IPS-NIHi7 (cell line): ENCODE data around the gene LAMA2.

Experiments used
- DNase-seq: peaks from one replicate; pipeline ENCODE4 v3.0.0; 2012; ENCODE audit warnings: mixed read lengths; ENCODE audit errors: extremely low spot score

Gene LAMA2

DNA sequence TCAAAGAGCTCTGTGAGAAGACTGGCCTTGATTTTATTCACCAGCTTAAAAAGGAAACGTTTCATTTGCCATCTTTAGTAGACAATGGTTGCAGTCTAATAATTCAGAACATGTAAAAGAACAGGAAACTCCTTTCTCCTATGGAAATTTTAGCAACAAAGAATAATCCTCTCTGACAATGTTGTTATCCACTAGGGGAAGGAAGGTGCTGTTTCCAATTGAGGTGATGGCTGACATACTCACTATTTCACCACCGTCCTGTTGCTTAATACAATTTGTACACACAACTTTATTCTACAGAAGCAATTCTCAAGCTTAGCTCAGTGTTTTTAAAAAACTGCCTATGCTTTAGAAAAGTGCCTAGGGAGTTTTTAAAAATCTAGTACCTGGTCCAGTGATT is 634.4 kb downstream of the LAMA2 start:
- DNase-seq = no peak

DNA sequence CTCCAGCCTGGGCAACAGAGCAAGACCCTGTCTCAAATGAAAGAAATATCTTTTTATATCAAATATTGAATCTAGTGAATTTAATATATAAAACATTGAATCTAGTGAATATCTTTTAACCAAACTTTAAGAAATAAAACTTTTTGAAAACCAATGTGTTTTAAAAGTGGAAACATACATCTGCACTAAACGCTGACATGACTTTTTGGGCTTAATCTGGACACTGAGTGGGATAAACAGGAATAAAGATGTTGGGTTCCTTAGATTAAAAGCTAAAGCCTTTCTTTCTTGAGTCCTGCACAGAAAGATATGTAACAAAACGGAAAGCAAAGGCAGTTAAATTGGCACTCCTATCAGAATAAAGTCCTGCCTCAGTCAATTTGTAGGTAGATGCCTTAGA is 636.8 kb downstream of the LAMA2 start:
- DNase-seq = no peak

DNA sequence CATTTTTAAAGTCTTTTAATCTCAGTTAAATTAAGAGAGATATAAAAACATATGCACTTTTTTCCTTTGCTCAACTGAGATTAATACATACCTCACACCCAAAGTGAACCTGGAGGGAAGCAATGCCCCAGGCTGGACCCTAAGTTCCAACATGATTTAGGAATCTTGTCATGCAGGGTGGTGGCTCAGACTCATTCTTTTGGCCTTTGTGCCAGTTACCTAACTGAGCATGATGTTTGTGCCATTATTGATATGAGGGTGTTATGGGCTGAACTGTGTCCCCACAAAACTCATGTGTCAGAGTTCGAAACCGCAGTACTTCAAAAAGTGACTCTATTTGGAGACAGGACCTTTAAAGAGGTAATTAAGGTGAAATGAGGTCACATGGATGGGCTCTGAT is 639.0 kb downstream of the LAMA2 start:
- DNase-seq = no peak

DNA sequence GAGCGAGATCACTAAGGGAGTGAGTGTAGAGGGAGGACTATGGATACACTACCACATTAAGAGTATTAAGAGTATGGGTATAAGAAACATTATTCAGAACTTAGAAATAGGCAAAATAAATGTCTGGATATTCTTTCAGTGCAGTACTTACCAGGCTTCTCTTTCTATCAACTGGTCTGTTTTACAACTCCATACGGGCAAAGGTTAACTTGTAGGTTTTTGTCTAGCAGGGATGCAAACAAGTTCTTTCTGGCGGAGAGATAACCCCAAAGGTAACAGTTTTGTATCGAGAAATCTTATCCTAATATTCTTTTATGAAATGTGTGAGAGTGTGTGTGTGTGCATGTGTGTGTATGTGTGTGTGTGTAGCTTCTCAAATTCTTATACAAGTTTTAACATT is 640.9 kb downstream of the LAMA2 start:
- DNase-seq = no peak

DNA sequence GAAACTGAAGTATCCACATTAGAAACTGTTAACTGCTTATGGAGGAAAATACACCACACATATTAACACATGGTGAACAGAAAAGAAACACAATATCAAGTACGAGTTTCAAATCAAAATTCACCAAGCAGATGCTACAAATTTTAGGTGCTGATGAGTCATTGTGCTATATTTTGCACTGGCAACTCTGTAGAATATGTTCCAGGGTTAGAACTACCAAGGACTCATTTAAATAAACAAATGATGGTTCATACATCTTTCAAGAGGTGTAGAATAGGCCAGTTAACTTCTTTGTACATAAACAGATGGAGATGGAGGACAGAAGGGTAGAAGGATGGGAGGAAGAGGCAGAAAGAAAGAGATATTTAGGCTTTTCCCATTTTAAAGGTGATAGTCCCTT is 642.1 kb downstream of the LAMA2 start:
- no peak for DNase-seq

DNA sequence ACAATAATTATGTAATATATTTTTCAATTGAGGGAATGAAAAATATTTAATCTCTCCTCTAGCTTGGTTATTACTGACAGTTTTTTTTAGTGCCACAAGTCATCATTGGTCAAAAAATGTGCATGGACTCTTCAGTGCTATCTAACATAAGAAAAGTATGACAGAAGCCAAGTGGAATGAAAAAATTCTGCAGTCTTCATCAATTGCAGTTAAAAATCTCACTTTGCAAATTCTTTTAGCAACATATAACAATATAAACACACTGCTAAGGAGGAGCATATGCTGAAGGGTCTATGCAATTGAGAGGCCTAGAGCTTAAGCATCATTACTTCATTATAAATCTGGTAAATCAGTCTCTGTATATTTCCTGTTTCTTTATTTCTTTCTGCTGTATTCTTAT is 652.0 kb downstream of the LAMA2 start:
- no peak for DNase-seq

DNA sequence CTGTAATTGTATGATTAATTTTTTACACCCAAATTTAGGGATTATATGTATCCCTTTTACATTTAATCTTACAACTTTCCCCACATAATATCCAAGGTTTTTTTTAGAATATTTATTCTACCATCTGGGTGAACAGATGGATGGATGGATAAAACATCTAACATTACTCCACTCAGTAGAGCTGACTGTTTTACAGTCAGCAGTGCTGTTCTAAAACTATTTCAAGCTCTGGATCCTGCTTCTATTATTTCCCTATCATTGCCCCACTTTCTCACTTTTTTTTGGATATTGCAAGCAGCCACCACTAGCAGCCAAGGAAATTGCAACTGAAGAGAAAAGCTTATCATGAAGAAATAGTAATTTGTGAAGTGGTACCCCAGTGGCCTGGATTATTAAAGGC is 653.3 kb downstream of the LAMA2 start:
- no peak for DNase-seq

DNA sequence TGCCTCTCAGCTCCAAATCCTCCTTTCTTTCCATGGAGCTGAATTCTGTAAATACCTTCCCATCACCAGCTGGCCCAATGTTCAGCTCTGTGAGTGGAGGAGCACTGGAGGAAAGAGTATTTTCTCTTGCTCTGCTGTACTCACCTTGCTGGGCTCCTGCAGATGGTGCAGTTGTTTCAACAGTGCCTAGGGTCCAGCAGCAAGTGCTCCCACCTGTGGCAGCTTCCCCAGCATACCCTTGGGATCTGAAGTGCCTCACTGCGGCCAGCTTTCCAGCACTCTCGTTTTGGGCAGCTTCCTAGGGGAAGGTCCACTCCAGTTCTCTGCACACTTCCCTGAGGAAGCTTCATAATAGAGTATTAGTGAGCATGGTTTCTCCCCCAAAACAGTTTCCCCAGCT is 656.1 kb downstream of the LAMA2 start:
- DNase-seq = no peak

DNA sequence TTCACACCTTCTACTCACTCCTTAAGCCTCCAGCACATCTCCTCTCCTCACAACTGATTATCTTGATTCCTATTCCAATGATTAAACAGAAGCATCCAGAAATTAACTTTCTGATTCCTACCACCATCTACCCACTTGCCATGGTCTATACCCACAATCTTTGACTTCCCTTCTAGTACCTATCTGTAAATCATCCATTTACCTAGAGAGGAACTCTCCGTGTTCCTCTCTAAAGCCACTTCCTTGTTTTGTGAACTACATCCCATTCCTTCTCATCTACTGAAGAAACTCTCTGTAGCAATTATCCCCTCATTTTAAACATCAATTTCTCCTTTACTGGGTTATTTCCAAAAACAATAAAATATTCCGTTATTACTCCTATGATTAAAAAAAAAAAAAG is 659.8 kb downstream of the LAMA2 start:
- DNase-seq = no peak

DNA sequence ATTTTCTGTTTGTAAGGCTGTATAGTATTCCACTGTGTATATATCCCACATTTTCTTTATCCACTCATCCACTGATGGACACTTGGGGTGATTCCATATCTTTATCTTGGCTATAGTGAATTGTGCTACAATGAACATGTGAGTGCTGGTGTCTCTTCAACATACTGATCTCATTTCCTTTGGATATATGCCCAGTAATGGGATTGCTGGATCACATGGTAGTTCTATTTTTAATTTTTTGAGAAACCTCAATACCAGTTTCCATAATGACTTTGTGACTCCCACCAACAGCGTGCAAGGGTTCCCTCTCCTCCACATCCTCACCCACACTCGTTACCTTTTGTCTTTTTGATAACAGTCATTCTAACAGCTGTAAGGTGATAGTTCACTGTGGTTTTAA is 661.0 kb downstream of the LAMA2 start:
- DNase-seq = no peak

DNA sequence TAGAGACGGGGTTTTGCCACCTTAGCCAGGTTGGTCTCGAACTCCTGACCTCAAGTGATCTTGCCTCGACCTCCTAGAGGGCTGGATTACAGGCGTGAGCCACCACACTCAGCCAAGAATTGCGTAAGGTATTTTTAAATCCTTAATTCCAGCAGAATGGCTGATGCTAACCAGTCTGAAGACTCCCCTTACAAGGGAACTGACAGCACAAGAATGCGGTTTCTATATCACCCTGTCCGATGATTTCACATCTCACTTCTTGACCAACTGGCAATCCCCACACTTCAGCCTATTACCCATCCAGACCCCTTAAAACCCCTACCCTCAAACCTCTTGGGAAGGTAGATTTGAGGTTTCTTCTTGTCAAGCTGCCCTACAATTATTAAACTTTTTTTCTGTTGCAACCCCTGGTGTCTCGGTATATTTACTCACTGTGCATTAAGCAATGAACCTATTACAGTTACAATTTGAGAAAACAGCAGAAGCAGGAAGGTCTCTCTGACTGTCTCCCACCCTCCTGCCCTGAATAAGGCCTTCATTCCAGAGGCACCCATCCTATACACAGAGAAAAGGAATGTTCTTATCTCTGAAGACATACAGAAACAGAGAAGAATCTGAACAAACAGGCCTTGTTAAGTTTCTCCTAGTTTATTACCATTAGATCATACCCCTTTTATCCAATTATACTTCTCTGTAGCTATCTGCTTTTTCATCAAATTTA is 662.1 kb downstream of the LAMA2 start:
- no peak for DNase-seq

DNA sequence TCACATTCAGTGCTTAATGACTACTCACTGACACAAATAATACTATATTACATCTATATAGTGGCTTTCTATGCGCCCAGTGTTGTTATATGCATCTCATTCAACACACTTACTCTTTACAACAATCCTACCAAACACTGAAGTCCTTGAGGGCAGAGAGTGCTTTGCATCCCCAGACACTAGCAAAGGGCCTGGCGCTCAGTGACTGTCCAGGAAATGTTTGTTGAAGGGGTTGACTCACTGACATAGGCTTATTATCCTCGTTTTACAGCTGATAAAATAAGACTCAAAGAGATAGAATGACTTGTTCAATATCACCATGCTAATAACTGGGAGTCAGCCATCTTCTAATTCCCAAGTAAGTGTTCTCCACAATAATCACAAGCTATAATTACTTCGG is 663.8 kb downstream of the LAMA2 start:
- no peak for DNase-seq

DNA sequence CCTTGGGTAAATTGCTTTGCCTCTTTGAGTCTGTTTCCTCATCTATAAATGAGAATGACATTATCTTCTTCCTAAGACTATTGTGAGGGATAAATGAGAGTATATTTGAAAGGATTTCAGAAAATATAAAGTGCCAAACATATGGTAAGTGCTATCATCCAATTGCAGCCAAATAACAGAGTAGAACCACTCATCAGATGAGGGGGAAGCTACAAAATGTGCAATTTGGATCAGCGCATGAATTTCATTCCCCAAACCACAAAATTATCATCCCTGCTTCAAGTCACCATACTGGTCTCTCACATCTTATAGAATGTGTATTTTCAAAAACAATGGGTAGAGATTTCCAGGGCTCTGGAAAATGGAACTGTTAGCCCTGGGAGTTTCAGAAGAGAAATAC is 668.5 kb downstream of the LAMA2 start:
- no peak for DNase-seq

DNA sequence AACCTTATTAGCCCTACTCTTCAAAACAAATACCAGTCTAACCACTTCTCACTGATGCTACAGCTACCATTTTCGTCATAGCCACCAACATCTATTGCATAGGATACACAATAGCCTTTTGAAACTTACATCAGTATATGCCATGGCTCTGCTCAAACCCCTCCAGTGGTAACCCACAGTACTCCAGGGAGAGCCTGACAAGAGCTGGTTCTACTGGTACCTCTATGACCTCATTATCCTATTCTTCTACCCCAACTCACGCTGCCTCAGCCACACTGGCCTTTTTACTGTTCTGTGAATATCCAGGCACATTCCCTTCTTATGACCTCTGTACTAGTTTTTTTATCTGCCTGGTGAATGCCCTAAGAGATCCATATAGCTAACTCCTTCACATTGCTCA is 669.5 kb downstream of the LAMA2 start:
- DNase-seq = no peak

DNA sequence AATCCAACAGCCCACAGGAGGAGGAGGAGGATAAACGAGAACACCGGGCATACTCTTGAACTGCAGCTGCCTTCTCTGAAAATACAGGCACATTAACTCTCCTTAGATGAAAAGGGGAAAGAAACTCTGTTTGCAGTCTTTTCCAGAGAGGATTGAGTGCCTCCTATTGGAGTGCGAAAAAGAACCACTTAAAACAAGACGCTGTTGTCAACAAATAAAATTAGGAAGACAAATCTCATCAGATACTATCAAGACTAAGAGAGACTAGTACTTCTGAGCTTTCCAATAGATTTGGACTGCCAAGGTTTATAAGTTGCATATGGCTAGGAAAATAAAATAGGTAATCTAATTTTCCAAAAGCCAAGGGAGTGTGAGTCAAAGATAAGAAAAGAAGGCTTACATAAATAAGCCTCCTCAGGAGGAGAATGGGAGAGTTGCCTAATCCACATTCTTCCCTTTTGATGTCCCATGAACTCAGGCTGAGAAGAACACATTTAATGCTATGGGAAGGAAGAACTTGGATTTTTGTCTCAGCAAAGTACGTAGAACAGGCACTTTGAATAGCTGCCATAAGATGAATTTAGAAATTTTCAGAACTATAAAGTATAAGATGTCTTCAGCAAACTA is 672.4 kb downstream of the LAMA2 start:
- DNase-seq = no peak

DNA sequence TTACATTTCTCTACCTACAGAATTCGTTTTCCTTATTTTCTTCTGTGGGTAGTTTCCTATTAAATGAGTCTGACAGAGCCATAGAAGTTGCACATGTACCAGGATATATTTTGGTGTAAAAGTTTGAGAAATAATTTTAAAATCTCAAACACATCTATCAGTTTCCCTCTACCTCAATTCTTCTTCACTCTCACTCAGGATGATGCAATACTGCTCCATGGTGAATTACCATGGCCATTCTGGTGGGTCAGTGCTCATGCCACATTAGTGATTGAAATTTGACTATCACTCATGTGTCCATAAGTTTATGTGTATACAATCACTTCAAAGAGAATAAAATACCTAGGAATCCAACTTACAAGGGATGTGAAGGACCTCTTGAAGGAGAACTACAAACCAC is 675.3 kb downstream of the LAMA2 start:
- DNase-seq = no peak

DNA sequence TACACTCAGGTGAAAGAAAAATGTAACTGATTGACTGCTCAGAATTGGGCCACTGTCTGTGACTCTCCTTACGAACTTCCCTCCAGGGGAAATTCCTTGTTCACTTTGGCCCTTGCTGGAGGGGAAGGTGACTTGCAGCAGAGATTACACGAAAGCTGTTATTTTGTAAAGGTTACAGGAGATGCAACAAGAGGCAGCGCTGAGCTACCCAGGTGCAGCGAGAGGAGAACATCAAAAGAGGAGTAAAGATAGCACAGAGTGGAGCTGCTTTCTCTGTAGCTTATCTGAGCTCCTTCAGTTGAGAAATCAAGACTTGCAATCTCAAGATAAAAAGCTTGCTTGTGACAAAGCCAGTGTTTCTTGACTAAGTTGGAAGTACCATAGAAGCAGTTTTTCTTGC is 682.4 kb downstream of the LAMA2 start:
- DNase-seq = no peak

DNA sequence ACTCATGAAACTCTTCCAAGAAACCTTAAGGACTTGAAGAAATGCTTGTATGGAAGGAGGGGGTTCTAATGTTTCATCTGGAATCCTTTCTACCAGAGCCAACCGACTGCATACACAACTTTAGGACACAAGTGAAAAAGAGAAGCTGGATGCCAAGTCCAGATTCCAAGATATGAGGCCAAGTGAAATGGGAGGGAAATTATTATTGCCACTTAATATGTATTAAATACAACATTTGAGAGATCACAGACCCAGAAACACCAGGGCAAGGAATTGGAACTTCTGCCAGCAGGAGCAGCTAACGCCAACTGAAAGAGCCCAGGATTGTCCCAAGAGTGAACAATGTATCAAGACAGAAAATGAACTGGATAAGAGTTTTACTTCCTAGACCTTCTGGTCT is 682.9 kb downstream of the LAMA2 start:
- no peak for DNase-seq
